ENCODE data around the gene STX17.

Gene STX17

DNA sequence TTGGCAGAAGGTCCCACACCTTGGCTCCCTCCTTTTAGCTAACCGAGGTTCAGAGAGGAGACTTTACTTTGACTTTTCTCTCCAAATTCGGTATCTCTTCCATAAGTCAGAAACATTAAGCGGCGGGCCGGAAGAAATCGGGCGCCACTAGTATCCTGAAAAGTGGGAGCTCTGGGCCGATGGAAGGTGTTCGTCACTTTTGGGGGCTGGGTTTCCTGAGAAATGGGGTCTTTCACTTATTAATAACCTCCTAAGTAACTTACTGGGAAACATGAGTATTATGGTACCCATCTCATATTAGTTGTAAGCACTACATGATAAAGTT, 716 bp downstream of the STX17 start:
- no peak for DNase-seq (ENCODE audit: low spot score)

DNA sequence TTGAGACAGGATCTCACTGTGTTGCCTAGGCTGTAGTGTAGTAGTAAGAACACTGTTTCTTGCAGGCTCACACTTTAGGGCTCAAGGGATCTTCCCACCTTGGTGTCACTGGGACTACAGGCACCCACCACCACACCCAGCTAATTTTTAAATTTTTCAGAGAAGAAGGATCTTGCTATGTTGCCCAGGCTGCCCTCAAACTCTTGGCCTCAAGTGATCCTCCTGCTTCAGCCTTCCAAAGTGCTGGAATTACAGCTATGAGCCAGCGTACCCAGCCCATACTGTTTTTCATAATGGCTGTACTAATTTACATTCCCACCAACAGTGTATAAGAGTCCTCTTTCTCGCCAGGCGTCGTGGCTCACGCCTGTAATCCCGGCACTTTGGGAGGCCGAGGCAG, 5.1 kb downstream of the STX17 start:
- no peak for DNase-seq (ENCODE audit: low spot score)

DNA sequence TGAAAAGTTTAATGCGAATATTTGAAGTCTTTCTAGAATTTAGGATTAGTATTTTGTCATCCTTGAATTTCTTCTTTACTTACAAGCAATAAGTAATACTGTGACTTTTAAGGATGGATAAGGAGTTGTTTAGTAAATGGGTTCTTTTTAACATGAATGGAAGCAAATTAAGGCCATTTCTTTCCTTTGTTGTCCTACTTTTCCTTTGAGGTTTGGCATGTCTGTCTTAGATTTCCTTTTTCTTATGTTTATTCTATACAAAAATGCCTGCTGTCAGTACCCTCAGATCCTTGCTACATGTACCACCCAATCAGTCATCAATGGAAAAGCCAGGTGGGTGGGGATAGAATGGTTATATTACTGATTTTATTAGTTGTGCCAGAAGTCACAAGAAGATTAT, 10.2 kb downstream of the STX17 start:
- DNase-seq (ENCODE audit: low spot score), result no peak

DNA sequence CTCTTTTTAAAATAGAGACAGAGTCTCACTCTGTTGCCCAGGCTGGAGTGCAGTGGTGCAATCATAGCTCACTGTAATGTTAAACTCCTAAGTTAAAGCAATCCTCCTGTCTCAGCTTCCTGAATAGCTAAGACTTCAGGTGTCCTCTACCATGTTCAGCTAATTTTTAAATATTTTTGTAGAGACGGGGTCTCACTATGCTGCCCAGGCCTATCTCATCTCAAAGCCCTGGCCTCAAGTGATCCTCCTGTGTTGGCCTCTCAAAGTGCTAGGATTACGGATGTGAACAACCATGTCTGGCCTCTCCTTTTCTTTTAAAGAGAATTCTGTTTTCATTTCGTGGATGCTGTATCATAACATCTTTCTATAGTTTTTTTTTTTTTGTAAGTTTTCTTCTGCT, 11.7 kb downstream of the STX17 start:
- no peak for DNase-seq (ENCODE audit: low spot score)

DNA sequence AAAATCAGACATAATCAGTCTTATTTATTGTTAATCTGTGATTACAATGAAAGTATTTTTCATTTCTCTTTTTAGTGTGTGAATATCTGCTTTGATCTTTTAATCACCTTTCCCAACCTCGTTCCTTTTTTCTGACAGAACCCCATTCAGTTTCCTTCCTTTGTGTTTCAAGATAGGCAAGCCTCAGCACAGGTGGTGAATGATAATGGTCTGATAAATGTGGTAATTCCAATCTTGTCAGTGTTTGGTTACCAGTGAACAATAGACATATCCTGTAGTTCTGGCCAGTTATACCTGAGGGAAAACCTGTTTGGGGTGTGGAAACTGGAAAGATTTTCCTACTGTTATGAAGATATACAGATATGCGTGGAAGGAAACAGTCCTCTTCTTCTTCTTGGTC, 13.5 kb downstream of the STX17 start:
- no peak for DNase-seq (ENCODE audit: low spot score)

DNA sequence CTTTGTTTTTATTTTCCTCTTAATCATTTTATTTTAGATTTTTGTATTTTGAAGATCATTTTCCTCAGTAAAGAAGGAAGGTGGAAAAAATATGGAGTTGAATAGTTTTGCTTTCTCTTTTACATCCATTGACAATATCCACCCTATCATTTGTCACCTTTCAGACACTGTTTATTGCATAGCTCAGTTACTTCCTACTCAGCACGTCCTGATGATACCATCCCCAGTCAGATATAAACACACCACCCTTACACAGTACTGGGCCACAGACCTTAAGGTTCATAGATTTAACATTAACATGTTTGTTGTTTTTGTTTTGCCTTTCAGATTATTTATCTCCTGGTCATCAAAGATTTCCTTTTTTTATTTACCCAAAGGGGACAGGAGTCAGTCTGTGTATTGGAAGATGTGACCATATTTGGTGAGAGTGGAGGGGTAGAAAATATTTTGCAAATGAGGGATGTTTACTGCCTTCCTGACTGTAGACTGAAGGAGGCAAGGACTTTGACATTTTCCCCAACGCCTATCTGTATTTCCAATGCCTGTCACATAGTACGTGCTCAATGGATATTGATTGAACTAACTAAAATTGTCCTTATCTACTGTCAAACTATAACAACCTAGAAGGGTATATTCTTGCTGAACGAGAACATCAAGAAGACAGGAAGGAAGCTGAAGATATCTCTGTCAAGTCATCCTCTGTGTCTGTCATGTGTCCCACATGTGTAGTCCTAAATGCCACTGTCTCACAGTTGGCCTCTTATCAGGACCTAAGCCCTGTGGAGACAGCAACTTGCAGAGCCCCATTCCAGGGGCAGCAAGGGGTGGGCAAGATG, 15.6 kb downstream of the STX17 start:
- DNase-seq (ENCODE audit: low spot score), result no peak

DNA sequence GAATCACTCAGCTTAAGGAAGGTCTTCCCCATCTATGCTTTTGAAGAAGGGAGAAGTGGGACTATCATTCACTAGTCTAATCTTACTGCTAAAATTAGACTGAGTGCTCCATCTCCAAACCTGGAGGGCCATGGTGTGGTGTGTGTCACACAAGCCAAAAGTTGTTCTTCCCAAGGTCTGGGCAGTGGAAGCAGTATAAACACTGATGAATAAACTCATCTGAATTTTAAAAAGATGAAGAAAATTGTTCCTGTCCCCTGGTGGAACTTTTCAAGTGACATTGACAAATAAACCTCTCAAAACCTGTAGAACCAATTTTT, 16.2 kb downstream of the STX17 start:
- DNase-seq (ENCODE audit: low spot score), result no peak

DNA sequence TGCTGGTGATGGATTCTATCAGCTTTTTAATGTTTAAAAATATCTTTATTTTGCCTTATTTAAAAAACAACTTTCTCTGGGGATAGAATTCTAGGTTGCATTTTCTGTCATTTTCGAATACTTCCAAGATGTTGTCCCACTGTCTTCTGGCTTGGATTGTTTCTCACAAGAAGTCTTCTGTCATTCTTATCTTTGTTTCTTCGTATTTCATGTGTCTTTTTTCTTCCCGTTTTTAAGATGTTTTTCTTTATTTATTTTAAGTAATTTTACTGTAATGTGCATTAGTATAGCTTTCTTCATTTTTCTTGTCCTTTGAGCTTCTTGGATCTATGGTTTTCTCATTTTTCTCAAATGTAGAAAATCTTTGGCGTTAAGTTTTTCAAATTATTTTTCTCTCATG, 19.1 kb downstream of the STX17 start:
- DNase-seq (ENCODE audit: low spot score), result no peak

DNA sequence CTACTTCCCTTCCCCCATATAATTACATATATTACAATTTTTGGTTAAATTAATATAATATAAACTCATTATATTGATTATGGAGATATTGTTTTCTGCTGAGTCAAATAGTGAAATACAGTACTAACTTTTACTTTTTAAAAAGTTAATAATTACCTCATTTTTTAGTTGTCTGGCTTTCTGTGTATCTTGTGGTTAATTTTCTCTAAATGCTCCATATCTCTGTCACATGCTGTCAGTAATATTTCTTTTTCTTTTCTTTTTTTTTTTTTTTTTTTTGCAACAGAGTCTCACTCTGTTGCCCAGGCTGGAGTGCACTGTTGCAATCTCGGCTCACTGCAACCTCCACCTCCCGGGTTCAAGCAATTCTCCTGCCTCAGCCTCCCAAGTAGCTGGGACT, 23.2 kb downstream of the STX17 start:
- no peak for DNase-seq (ENCODE audit: low spot score)

DNA sequence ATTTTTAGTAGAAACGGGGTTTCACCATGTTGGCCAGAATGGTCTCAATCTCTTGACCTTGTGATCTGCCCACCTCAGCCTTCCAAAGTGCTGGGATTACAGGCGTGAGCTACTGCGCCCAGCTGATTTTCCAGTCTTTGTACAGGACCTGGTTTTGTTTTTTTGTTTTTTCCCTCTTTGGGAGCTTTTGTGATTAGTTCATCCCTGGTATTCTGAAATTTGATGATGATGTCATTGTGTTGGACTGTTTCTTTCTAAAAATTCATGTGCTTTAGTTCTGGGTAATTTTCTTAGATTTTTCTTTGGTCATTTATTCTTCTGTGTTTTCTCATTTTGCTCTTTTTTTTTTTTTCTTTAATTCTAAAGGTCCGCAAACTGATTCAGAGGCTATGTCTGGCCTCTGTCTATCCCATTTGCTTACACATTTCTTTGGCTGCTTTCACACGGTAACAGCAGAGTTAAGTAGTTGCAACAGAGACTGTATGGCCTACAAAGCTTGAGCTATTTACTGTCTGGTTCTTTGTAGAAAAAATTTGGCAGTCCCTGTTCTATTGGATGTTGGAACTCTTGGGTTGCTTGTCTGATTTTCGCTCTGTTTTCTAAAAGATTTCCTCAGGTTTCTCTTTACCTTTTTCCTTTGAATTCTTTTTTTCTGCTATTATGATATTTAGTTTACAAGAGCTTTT, 24.8 kb downstream of the STX17 start:
- DNase-seq (ENCODE audit: low spot score), result no peak

DNA sequence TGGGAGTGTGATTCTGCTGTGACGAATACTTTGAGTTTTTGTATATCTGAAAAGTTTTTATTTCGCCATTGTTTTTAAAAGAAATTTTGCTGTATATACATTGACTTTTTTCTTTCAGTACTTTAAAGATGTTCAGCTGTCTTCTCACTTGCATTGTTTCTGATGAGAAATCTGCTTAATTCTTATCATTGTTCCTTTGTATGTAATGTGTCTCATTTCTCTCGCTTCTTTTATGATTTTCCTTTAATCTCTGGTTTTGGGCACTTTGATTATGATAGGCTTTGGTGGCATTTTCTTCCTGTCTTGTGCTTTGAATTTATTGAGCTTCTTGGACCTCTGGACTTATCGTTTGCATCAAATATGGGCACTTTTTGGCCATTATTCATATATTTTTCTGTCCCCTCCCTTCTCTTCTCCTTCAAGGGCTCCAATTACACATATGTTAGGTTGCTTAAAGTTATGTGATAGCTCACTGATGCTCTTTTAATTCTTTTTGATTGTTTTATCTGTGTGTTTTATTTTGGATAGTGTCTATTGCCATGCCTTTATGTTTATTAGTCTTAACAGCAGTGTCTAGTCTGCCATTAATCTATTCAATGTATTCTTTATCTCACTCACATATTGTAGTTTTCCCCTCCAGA, 30.6 kb downstream of the STX17 start:
- no peak for DNase-seq (ENCODE audit: low spot score)

DNA sequence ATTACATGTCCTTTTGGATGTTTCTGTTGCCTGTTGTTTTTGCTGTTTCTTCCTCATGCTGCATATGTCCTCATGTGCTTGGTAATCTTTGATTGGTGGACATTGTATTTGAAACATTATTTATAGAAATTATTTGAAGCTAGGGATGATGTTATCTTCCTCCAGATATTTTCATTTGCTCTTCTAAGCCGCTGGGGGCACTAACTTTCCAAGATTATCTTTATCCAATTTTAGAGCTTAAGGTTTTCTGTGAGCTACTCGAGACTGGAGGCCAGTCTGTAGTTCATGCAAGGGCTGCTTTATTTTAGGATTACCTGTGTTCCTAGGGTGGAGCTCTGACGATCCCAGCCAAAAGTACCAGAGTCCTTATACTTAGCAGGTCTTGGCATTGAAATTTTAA, 40.9 kb downstream of the STX17 start:
- no peak for DNase-seq (ENCODE audit: low spot score)

DNA sequence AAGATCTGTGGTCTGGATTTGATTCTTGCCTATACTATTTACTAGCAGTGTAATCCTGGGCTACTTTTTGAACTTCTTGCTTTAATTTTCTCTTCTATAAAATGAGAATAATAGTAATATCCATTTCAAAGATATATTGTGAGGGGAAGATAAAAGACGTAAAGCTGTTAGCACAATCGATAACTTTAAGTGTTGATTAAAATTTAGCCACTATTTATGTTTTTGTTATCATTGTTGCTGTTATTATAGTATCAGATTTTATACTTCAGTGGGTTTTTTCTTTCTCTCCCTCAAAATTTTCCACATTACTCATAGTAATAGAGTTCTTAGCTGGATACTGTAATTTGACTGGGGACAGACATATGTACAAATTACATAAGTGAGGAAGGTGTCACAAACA, 42.0 kb downstream of the STX17 start:
- DNase-seq (ENCODE audit: low spot score), result no peak

DNA sequence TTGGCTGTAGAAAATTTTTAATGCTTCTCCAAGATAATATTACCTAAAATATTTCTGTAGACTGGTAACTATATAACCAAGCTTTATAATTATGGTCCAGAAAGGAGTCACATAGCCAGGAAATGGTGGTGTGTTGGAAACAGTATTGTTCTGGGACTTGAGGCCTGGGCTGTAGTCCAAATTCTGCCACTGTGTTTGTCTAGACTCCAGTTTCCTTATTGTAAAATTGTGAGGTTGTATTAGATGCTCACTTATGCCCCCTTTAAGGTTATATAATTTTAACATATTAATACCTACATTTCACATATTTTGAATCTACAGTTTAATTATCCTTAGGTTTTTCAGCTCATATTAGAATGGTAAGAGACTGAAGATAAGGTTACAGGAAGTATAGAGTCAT, 42.4 kb downstream of the STX17 start:
- no peak for DNase-seq (ENCODE audit: low spot score)

DNA sequence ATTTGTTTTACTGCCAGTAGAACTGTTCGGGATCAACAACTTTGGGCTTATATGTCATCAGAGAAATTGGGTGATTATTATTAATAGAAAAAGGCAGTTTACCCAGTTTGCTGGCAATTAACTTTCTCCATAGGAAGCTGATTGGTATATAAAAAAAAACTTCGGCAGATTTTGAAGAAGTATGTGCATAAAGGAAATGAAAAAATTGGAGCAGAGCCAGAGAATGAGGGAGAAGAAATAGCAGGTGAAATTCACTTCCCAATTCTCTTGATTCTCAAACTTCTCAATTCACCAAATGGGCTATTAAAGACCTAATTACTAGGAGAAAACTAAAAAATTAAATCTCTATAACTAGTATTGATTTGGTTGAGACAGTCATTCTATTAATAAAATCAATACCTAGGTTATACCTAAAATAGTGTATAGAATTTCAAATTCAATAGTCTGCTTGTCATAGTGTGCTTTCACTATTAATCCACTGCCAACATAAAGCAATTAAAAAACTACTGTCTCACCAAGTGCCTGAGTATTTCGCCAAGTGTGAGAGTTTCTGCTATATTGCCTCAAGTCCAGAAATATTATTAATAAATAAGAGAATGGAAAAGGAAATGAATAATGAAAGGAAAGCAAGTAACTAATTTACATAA, 47.5 kb downstream of the STX17 start:
- DNase-seq (ENCODE audit: low spot score), result no peak

DNA sequence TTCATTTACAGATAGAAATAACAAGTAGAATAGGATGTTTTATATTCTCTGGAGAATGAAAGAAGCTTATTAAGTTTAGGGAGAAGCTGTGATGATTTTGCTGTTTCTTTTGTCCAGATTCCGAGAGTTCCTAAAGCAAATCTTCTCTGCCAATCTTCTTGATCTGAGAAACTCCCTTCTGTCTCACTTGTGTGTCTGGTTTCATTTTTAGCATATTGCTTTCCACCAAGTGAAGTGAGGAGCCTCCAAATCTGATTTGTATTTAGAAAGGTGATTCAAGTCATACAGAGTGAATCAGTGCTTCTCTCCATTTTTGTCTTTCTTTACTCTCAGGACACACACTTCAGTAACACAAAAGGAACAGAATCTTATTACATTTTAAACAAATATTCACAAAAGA, 48.4 kb downstream of the STX17 start:
- DNase-seq (ENCODE audit: low spot score), result no peak

DNA sequence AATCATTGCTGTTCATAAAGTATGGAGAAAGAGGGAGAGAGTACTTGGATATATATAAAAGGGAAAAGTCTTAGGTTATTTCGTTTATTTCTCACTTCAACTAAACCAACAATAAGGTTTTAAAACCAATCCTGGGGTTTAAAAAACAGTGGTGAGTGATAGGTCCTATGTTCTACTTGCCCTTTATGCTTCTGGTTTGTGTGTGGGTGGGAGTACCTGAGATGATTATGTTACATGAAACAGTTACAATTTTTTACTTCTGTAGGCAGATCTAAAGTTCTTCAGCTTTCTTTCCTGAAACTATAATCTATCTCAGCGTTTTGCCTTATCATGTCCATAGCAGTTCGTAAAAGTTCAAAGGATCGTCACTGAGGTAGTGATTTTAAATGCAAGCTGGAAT, 49.2 kb downstream of the STX17 start:
- DNase-seq (ENCODE audit: low spot score), result no peak

DNA sequence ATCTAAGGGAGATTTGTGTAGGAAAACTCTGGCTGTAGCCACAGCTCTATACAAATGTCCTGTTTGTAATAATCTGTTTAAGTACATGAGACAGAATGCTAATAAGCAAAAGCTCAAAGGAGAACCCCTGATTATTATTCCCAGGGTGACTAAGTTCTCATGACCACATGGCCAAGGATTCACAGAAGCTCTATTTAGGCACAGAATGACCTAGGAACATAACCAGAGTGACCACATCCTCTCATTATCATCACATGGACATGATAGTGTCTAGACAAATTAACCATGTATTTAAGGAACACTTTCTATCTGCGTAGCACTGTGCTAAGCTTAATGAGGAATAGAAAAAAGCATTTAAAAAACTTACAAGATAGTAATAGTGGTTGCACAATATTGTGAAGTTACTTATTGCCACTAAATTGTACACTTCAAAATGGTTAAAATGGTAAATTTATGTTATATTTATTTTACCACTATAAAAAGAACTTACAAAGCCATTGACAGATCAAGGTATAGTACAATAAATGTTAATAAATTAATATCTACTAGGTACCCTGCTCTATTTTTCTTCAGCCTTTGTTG, 56.3 kb downstream of the STX17 start:
- DNase-seq (ENCODE audit: low spot score), result peak; percentile 7

DNA sequence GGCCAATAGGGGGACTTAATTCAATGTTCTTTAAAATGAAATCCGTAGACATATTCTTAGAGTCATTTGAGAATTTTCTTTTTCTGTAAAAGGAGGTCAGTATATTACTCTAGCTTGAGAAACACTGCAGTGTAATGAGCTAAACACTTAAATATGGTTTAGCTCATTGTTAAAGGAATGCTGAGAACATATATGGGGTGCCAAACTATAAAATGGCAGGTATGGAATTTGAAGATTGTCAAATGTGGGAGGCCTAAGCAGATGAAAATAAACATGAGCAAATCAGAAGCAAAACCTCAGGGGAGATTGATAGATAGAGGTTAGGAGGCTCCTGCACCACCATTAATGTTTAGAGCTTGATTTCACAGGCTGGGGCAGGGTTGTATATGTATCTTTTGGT, 57.9 kb downstream of the STX17 start:
- no peak for DNase-seq (ENCODE audit: low spot score)

DNA sequence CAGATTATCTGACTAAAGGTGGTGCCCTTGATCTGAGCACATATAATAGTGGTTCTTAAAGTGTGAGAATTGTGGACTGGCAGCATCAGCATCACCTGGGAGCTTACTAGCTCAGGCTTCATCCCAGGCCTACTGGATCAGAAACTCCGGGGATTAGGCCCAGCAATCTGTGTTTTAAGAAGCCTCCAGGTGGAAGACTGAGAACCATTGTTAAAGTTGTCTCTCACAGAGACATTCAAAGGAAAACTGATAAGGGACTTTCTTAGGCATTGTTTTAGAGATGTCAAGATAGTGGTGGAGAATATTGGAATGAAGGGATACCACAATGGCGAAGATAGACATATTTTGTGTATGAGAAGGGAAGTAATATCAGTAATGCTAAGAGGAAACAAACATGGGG, 59.5 kb downstream of the STX17 start:
- DNase-seq (ENCODE audit: low spot score), result no peak

DNA sequence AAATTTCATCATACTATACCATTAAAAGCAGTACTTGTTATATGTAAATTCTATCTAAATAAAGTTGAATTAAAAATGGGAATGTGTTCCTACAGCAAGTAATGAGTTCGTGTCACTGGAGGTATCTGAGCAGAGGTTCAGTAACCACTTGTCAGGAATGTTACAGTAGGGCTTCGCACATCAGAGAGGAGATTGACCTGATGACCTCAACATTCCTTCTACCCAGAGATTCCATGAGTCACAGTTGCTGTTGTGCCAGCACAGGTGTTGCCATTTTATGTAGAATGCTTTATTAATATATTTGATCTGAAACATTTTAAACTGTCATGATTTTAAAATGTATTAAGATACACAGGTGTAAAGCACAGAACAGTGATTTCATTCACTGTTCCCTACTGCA, 60.3 kb downstream of the STX17 start:
- no peak for DNase-seq (ENCODE audit: low spot score)

DNA sequence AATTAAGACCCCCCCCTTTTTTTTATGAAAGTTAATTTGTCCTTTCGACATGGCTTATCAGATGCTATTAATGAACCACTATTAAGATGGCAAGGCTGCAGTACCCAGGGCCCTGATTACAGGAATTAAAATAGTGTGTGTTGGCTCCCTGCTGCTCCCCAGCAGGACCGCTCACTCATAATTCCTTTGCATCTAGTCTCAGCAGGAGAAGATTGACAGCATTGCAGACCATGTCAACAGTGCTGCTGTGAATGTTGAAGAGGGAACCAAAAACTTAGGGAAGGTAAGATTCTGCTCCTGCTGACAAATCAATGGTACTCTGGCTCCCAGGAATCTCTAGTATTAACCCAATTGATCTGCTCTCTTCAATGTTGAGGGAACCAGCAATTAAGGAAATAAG, 61.0 kb downstream of the STX17 start:
- no peak for DNase-seq (ENCODE audit: low spot score)

DNA sequence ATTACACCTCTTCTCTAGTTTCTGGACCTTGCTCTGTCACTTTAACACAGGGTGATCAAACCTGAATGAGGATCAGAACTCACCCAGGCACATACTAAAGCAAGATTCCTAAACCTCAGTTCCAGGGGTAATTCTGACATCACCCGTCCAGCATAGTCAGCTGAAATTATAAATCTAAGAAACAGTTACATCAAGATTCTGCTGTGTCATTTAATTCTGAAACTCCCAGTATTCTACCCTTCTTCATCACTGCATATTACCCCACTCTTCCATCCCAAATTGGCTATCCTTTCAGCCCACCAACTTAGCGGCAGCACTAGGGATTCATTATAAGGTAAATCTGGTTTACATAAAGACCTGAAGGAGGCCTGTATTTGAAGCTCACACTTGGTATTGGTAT, 64.0 kb downstream of the STX17 start:
- DNase-seq (ENCODE audit: low spot score), result no peak
